G401.6 (cell line): ENCODE data around the gene TM7SF2.

Source experiments
- FAIRE-seq: peaks from 2 replicates; lab custom pipeline; 2012; peaks lifted over from hg19 to GRCh38; lab: Jason Lieb, UNC

Gene TM7SF2

GRCh38 chr11:65090628-65091027 is 21.0 kb upstream of the TM7SF2 start:
- FAIRE-seq, result no peak

DNA sequence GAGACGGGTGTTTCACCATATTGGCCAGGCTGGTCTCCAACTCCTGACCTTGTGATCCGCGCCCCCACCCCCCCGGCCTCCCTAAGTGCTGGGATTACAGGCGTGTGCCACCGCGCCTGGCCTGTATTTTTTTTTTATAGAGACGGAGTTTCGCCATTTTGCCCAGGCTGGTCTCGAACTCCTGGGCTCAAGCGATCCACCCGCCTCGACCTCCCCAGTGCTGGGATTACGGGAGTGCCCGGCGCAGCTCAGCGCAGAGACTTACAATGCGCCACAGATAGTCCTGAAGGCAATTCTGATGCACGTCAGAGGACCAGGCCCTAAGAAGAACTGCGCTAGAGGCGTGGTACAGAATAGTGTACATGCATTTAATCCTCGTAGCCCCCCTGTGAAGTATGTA is 16.2 kb upstream of the TM7SF2 start:
- no peak for FAIRE-seq

DNA sequence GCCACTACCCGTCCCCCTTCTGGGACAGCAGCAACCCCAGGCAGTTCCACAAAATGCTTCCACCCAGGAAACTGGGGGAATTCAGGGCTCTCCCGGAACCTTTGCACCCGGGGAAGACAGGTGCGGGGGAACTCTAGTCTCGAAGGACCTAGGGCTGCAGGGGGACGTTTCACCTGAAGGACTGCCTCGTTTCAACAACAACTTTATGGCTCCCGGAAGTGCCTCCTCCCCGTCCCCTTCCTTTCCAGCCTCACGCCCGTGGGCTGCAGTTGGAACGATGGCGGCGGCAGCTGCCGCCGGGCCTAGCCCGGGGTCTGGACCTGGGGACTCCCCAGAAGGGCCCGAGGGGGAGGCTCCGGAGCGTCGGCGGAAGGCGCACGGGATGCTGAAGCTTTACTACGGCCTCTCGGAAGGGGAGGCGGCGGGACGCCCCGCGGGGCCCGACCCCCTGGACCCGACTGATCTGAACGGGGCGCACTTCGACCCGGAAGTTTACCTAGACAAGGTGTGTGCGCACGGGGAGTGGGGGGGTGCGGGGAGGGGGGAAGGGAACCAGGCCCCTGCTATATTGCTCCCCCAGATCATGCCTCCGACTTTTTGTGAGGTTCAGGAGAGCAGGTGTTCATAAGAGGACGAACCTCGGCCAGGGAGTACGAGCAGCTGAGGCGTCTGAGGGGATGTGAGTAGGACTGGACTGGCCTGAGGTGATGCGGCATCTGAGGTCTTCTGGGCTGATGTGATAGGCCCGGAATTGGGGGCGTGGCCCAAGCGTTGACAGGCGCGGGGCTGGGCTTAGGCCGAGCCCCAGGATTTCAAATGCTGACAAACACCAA is 15.5 kb upstream of the TM7SF2 start, which contains the start of gene VPS51:
Gene VPS51 (plus strand): TSS at position 241 of the 833 bp plus-strand sequence. CDS start 37 bp downstream, at position 278.
- FAIRE-seq, result no peak

- FAIRE-seq, result no peak
Measured at GRCh38 chr11:65096926-65097325, 14.7 kb upstream of the TM7SF2 start.

DNA sequence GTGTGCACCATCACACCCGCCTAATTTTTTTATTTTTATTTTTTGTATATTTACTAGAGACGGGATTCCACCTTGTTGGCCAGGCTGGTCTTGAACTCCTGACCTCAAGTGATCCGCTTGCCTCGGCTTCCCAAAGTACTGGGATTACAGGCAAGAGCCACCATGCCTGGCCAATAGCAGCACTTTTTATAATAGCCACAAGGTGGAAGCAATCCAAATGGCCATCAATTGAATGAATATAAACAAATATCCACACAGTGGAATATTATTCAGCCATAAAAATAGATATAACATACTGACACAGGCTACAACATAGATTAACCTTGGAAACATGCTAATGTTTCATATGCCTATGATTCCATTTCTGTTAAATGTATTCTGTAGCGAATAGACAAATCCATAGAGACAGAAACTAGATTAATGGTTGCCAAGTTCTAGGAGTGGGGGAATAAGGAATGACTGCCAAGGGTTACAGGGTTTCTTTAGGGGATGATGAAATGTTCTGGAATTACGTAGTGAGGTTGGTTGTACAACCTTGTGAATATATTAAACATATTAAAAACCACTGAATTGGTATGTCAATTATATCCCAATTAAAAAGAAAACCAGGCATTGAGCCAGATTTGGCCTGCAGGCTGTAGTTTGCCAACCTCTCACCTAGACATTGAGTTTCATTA is 10.9 kb upstream of the TM7SF2 start:
- FAIRE-seq, result no peak

DNA sequence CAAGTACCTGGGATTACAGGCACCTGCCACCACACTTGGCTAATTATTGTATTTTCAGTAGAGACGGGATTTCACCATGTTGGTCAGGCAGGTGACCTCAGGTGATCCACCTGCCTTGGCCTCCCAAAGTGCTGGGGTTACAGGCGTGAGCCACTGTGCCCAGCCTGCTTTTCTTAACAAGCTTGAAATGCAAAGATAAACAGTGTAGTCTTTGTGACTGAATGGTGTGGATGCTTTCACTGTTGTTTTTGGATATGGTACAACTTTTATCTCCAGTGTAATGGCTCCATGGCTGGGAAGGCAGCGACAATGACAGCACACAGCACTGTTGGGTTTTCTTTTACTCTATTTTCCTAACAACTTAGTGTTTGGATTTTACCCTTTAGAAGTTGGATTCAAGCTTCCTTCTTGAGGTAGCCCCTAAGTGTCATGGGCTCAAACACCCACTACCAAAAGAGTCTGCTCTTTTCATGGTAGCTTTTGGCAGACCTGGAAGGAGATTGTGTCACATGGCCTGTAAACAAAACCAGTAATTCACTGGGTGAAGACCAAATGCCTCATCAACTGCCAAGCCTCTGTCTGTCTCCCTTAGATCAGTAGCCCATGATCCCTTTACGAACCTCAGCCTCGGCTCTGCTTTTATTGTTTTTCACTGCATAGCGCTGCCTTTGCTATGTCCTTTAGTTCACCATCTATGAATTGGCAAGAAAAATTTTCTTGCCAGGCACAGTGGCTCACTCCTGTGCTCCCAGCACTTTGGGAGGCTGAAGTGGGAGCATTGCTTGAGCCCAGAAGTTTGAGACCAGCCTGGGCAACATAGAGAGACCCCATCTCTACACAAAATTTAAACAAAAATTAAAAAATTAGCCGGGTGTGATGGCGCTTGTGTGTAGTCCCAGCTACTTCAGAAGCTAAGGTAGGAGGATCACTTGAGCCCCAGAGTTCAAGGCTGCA is 9.3 kb upstream of the TM7SF2 start:
- FAIRE-seq, result no peak

DNA sequence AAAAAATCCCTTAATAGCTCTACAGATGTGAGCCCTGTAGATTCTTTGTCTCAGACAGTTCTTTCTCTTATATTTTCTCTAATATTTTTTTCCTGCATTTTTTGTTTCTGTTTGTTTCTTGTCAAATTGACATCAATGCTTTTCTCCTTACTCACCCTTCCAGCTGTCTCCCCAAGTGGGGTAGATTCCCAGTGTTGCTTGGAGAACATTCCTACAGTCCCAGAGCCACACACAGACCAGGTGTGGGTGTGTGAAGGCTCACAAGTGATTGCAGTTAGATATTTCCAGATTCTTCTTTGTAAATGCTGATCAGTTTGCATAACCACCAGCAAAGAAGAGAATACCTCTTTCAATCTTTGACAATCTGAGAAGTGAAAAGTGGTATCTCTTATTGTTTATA is 8.2 kb upstream of the TM7SF2 start:
- FAIRE-seq, result no peak

DNA sequence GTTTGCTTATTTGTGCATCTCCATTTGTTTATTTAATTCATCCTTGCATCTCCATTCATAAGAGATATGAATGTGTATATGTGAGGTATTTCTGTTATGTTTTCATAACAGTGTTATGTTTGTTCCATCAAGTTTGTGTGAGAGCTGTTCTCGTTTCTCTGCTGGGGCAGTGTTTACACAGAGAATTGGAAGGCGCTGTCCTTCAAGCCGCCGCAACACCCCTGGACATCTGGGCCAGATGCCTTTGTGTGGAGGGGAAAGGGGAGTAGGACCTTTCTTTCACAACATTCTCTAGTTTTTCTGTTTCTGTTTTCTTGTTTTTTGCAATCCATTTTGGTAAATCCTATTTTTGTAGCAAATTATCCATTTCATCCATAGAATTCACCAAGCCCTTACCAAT is 7.0 kb upstream of the TM7SF2 start:
- no peak for FAIRE-seq

GRCh38 chr11:65107078-65107477 is 4.6 kb upstream of the TM7SF2 start:
- FAIRE-seq, result no peak

- no peak for FAIRE-seq
Measured at GRCh38 chr11:65107751-65108468, 3.8 kb upstream of the TM7SF2 start.

GRCh38 chr11:65108469-65109123 is 3.1 kb upstream of the TM7SF2 start:
- no peak for FAIRE-seq

DNA sequence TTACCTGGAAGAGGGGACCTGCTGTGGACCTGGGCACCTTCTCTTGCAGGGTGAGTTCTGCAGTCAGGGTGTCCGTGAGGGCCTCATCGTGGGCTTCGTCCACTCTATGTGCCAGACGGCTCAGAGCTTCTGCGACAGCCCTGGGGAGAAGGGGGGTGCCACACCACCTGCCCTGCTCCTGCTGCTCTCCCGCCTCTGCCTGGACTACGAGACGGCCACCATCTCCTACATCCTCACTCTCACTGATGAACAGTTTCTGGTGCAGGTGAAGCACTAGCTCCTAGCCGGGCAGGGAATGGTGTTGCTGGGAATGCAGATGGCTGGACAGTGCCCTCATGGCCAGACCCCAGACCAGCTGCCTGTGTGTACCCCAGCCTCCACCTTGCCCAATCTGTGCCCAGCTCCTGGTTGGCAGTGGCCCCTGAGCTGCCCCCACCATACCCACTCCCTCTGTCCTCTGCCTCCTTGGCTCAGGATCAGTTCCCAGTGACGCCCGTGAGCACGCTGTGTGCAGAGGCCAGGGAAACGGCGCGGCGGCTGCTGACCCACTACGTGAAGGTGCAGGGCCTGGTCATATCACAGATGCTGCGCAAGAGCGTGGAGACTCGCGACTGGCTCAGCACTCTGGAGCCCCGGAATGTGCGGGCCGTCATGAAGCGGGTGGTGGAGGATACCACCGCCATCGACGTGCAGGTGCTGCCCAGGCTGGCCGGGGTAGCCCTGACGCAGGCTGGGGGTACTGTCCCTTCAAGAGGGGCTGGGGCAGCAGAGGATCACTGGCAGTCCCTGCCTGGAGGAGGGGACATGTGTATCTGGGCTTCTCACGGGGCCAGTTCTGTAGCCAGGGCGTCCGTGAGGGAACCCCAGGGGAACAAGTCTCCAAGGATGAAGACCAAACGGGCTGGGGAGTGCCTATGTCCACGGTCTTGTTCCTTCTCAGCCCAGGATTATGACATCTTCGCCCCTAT is 2.2 kb upstream of the TM7SF2 start:
- FAIRE-seq, result no peak

GRCh38 chr11:65110354-65110861 is 1.3 kb upstream of the TM7SF2 start:
- FAIRE-seq, result peak; percentile 84

DNA sequence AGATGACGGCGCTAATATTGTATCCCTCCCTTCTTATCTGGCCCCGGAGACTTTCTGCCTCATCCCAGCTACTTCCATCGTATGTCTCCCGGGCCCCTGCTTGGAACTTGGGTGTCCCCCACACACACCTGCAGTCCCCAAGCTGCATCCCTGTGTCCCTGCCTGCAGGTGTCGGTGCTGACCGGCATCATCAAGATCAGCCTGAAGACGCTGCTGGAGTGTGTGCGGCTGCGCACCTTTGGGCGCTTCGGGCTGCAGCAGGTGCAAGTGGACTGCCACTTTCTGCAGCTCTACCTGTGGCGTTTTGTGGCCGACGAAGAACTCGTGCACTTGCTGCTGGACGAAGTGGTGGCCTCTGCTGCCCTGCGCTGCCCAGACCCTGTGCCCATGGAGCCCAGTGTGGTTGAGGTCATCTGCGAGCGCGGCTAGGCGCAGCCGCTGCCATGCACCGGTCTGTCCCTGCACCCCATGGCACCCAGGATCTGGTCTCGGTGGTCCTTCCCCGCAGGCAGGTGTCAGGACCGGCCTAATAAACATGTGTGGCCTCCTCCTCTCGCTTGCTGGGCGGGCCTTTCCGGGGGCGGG is 421 bp upstream of the TM7SF2 start:
- no peak for FAIRE-seq

- no peak for FAIRE-seq
Measured at GRCh38 chr11:65112546-65113360, 1.1 kb downstream of the TM7SF2 start.

DNA sequence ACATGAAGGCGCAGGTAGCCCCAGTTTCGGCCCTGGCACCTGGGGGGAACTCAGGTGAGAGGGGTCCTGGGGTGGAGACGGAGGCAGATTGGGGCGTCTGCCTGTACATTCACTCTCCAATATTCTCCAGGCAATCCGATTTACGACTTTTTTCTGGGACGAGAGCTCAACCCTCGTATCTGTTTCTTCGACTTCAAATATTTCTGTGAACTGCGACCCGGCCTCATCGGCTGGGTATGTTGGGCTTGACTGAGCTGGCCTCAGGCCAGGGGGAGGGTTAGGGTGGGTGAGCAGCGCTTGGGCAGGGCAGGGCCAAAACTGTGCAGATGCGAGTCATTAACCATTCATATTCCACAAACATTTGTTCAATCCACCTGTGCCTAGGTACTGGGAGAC is 1.7 kb downstream of the TM7SF2 start:
- FAIRE-seq, result no peak

GRCh38 chr11:65113839-65114238 is 2.2 kb downstream of the TM7SF2 start:
- FAIRE-seq, result no peak

DNA sequence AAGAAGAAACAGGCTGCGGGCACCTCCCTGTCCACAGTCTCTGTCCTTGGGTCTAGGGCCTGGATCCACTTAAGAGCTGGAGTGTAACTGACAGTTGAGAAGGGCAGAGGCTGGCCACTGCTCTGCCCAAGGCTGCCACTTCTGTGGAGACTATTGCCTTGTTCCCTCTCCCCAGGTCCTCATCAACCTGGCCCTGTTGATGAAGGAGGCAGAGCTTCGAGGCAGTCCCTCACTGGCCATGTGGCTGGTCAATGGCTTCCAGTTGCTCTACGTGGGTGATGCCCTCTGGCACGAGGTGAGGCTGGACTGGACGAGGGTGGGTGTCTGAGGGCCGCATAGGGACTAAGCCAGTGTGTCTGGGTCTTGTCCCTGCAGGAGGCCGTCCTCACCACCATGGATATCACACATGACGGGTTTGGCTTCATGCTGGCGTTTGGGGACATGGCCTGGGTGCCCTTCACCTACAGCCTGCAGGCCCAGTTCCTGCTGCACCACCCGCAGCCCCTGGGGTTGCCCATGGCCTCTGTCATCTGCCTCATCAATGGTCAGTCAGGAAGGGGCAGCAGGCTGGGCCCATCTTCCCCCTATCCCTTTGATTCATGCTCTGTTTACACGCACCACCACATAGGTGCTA is 3.0 kb downstream of the TM7SF2 start:
- no peak for FAIRE-seq
